Neural cell (in vitro differentiated cells): ENCODE data around the gene SLC6A2.

Experiments used
- EZH2 ChIP-seq: fragments of 200-600, 300-800 bp; shearing (Covaris generic), sonication (generic); IDR thresholded peaks from 2 replicates; pipeline ENCODE4 v1.6.1; 2014; ENCODE audit warnings: antibody characterized with exemption, low read length, borderline replicate concordance, mild to moderate bottlenecking; ENCODE audit not compliant: insufficient read depth, poor library complexity, severe bottlenecking
- MXI1 ChIP-seq: fragments of 450-650 bp; conservative IDR thresholded peaks from 2 replicates; pipeline ENCODE4 v1.6.1; 2014; ENCODE audit warnings: antibody characterized with exemption, mild to moderate bottlenecking; ENCODE audit not compliant: poor library complexity, severe bottlenecking
- TAF1 ChIP-seq: IDR thresholded peaks from 2 replicates; pipeline ENCODE4 v1.6.1; 2012; ENCODE audit warnings: low read depth
- TF ChIP-seq, protein P1 (sequence below): fragments of 450-650 bp; IDR thresholded peaks from 2 replicates; pipeline ENCODE4 v1.5.1; 2014; ENCODE audit warnings: antibody characterized with exemption, mild to moderate bottlenecking, moderate library complexity; ENCODE audit not compliant: poor library complexity, severe bottlenecking

DNA sequence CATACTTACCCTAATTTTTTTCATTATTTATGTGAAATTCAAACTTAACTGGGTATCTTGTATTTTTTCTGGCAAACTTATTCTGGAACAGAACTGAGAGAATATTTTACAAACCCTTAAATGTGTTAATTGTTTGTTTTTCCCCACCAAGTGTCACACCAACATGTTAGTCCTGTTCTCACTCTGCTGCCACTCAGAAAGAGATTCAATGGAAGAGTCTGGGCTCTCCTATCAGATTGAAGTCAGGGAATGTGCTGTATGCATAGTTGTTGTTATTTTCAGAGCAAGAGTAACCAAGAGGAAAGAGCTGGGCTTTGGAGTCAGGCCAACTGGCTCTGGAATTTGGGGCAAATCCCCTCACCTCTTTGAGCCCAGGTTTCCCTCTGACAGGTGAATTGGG is 43.2 kb downstream of the SLC6A2 start:
- TF ChIP-seq, protein P1, sequence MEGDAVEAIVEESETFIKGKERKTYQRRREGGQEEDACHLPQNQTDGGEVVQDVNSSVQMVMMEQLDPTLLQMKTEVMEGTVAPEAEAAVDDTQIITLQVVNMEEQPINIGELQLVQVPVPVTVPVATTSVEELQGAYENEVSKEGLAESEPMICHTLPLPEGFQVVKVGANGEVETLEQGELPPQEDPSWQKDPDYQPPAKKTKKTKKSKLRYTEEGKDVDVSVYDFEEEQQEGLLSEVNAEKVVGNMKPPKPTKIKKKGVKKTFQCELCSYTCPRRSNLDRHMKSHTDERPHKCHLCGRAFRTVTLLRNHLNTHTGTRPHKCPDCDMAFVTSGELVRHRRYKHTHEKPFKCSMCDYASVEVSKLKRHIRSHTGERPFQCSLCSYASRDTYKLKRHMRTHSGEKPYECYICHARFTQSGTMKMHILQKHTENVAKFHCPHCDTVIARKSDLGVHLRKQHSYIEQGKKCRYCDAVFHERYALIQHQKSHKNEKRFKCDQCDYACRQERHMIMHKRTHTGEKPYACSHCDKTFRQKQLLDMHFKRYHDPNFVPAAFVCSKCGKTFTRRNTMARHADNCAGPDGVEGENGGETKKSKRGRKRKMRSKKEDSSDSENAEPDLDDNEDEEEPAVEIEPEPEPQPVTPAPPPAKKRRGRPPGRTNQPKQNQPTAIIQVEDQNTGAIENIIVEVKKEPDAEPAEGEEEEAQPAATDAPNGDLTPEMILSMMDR = no peak
- no peak for TF ChIP-seq MXI1
- TF ChIP-seq EZH2 = no peak
- no peak for TF ChIP-seq TAF1
